K562 (cell line): ENCODE data around the gene PPFIA3. TPM values are rescaled to one million over a fixed set of nuclear protein-coding genes. Genes with fewer than 3 reads are reported as not detected.

Experiments
- DMBX1 ChIP-seq: fragments of 250-450 bp; sonication (Bioruptor Pico); IDR thresholded peaks from 2 replicates; pipeline ENCODE4 v1.8.0; 2022; ENCODE audit warnings: inconsistent platforms, mild to moderate bottlenecking, moderate library complexity, borderline replicate concordance
- JUND ChIP-seq, 2 experiments: IDR thresholded peaks; 2 replicates in 1 of 2; 3 replicates in 1 of 2; pipeline ENCODE4 v1.6.1; 2011; ENCODE audit warnings: borderline replicate concordance in 2 of 2, low read depth in 2 of 2, low read length in 2 of 2, improper control_type of control experiment in 1 of 2, missing biosample characterization in 1 of 2, missing genetic modification characterization in 1 of 2, missing genetic modification reagents in 1 of 2
- STAG1 ChIP-seq: sonication (generic); formaldehyde crosslinking; IDR thresholded peaks from 2 replicates; pipeline ENCODE4 v1.5.0; 2020; ENCODE audit warnings: missing genetic modification reagents, borderline replicate concordance
- TEAD1 ChIP-seq, 2 experiments: fragments of 450-650 bp in 1 of 2; sonication (generic) in 1 of 2; formaldehyde crosslinking; IDR thresholded peaks; 2 replicates each; pipeline versions ENCODE4 v1.4.0 to v1.8.0; 2020 to 2022; ENCODE audit warnings: mild to moderate bottlenecking in 2 of 2, missing genetic modification reagents in 1 of 2
- ZNF444 ChIP-seq: fragments of 250-450 bp; sonication (Bioruptor Pico); IDR thresholded peaks from 2 replicates; pipeline ENCODE4 v1.4.0; 2020; ENCODE audit warnings: mild to moderate bottlenecking, moderate library complexity
- polyA plus RNA-seq, 8 experiments: library from polyadenylated mRNA; depleted of rRNA in 4 of 8; stranded (reverse) in 5 of 8; unstranded in 3 of 8; fragments of >200 nt; fragmentation: Nextera tagmentation in 2 of 8; fragmentation: Illumina TruSeq in 1 of 8; extraction: Ambion mirVana in 2 of 8; extraction: Trizol in 1 of 8; gene quantifications; 2 replicates each; pipeline versions ENCODE4 v1.2.1 to v1.2.3, GENCODE V29; 2011 to 2014; ENCODE audit warnings: inconsistent platforms in 1 of 8, missing spikeins in 1 of 8
- total RNA-seq, 7 experiments: library from RNA; depleted of rRNA in 6 of 7; stranded (reverse); fragments of >200 nt in 6 of 7; fragmentation: Illumina TruSeq in 2 of 7; extraction: Trizol in 2 of 7; gene quantifications; 2 replicates each; pipeline versions ENCODE4 v1.2.1 to v1.2.3, GENCODE V29; 2011 to 2021; ENCODE audit warnings: low replicate concordance in 1 of 7
- TF ChIP-seq, protein P1 (sequence below), 2 experiments: fragments of 450-650 bp in 1 of 2; sonication (generic) in 1 of 2; formaldehyde crosslinking in 1 of 2; IDR thresholded peaks; 2 replicates each; pipeline versions ENCODE4 v1.7.1 to v1.9.0; 2016 to 2022; ENCODE audit warnings: inconsistent platforms in 1 of 2, mild to moderate bottlenecking in 1 of 2, missing genetic modification reagents in 1 of 2

Gene PPFIA3
- total and polyA plus RNA-seq, 9 of the 15 experiments (the other 6 are each of a cell fraction or from before 2014, with no cell fraction given): 0.10 to 53.0 (median 17.6) TPM

GRCh38 chr19:49155005-49155819, 35.9 kb downstream of the PPFIA3 start, which contains the start of gene HRC (continued):
- TF ChIP-seq DMBX1 (CRISPR knock-in tag) (no peak), JUND (IDR thresholded peaks at IDR 0.05; ENCODE audit: borderline replicate concordance, low read depth, low read length) (peak; percentile 61), JUND (tag; IDR thresholded peaks at IDR 0.05; ENCODE audit: borderline replicate concordance, low read depth, low read length) (no peak; the same call in 2 of the 3 replicates), ZNF444 (CRISPR knock-in tag) (no peak), TEAD1 (CRISPR knock-in tag; IDR thresholded peaks at IDR 0.05) (no peak), STAG1 (CRISPR knock-in tag) (no peak)
- TF ChIP-seq, protein P1, sequence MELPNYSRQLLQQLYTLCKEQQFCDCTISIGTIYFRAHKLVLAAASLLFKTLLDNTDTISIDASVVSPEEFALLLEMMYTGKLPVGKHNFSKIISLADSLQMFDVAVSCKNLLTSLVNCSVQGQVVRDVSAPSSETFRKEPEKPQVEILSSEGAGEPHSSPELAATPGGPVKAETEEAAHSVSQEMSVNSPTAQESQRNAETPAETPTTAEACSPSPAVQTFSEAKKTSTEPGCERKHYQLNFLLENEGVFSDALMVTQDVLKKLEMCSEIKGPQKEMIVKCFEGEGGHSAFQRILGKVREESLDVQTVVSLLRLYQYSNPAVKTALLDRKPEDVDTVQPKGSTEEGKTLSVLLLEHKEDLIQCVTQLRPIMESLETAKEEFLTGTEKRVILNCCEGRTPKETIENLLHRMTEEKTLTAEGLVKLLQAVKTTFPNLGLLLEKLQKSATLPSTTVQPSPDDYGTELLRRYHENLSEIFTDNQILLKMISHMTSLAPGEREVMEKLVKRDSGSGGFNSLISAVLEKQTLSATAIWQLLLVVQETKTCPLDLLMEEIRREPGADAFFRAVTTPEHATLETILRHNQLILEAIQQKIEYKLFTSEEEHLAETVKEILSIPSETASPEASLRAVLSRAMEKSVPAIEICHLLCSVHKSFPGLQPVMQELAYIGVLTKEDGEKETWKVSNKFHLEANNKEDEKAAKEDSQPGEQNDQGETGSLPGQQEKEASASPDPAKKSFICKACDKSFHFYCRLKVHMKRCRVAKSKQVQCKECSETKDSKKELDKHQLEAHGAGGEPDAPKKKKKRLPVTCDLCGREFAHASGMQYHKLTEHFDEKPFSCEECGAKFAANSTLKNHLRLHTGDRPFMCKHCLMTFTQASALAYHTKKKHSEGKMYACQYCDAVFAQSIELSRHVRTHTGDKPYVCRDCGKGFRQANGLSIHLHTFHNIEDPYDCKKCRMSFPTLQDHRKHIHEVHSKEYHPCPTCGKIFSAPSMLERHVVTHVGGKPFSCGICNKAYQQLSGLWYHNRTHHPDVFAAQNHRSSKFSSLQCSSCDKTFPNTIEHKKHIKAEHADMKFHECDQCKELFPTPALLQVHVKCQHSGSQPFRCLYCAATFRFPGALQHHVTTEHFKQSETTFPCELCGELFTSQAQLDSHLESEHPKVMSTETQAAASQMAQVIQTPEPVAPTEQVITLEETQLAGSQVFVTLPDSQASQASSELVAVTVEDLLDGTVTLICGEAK (IDR thresholded peaks at IDR 0.05): 0 out of 2 replicates have a peak, but pooled peaks have one; percentile 32
- TF ChIP-seq, protein P1 (CRISPR knock-in tag; IDR thresholded peaks at IDR 0.05): no peak
